ENCODE measurements around the gene UBXN2A. TPM values are rescaled to one million over a fixed set of nuclear protein-coding genes. Genes with fewer than 3 reads are reported as not detected.

Gene UBXN2A
- total RNA-seq, 1 donor = 10.9 TPM

Small RNA genes lying within 50 kb of the gene (small RNA-seq; reads per million reads assigned to genes)
- gene RN7SL610P (not detected), gene RNU6-370P (not detected)

Other genes starting within 250 kb of the UBXN2A start
- gene ATAD2B, start 13.3 kb upstream of the UBXN2A start, total RNA-seq = 17.4 and 18.0 TPM in 2 replicates
- gene MFSD2B, start 69.6 kb downstream of the UBXN2A start, total RNA-seq = 0.36 TPM in 1 of 2 replicates, not detected in the other
- 8.3 and 9.1 TPM in 2 replicates for gene WDCP, start 106.9 kb downstream of the UBXN2A start, total RNA-seq
- gene FKBP1B, start 109.3 kb downstream of the UBXN2A start, total RNA-seq = 2.7 and 3.3 TPM in 2 replicates
- 96.6 and 109 TPM in 2 replicates for gene SF3B6, start 135.9 kb downstream of the UBXN2A start, total RNA-seq
- gene TP53I3, start 144.4 kb downstream of the UBXN2A start, total RNA-seq = 59.4 and 79.3 TPM in 2 replicates
- gene PFN4, start 182.9 kb downstream of the UBXN2A start, total RNA-seq = 0.88 TPM in 1 of 2 replicates, not detected in the other
- 11.6 and 13.8 TPM in 2 replicates for gene FAM228B, start 183.0 kb downstream of the UBXN2A start, total RNA-seq
- gene FAM228A, start 234.6 kb downstream of the UBXN2A start, total RNA-seq = 1.4 and 1.5 TPM in 2 replicates